ENCODE results near the gene SLC25A38. TPM values are rescaled to one million over a fixed set of nuclear protein-coding genes. Genes with fewer than 3 reads are reported as not detected.

The SLC25A38 gene
- total and polyA plus RNA-seq, 5 donors, result 11.1 to 19.9 (median 13.0) TPM

GRCh38 chr3:39388741-39389248 is 5.6 kb downstream of the SLC25A38 start:
- intact Hi-C loops (cut with DNase I), result no loop called here
- Histone ChIP-seq H3K27ac (ENCODE audit: low read length) (no peak overlapping the region), H3K4me1 (ENCODE audit: control insufficient read depth, insufficient read depth, low read length) (peaks cover 11% of the 10 kb centered on the region), H3K4me3 (ENCODE audit: low read length) (no peak overlapping the region), H3K27me3 (ENCODE audit: control insufficient read depth, insufficient read depth) (no peaks in the 10 kb centered on the region), H3K9me3 (ENCODE audit: control insufficient read depth, low read length) (no peaks in the 10 kb centered on the region)
- ATAC-seq (no peak), DNase-seq (no peak)
- WGBS, result 86% methylated on average over 2 of the region's 2 CpGs

GRCh38 chr3:39390181-39390580 is 7.0 kb downstream of the SLC25A38 start:
- H3K4me3 ChIP-seq (ENCODE audit: low read length), result no peak overlapping the region
- ATAC-seq (no peak), DNase-seq (no peak)
- 74% methylated on average over 4 of the region's 4 CpGs for WGBS
- H3K4me1 ChIP-seq (ENCODE audit: control insufficient read depth, insufficient read depth, low read length), result peaks cover 11% of the 10 kb centered on the region
- H3K27me3 ChIP-seq (ENCODE audit: control insufficient read depth, insufficient read depth), result no peaks in the 10 kb centered on the region
- H3K9me3 ChIP-seq (ENCODE audit: control insufficient read depth, low read length), result no peaks in the 10 kb centered on the region
- intact Hi-C loops (cut with DNase I), result no loop called here
- no peak overlapping the region for H3K27ac ChIP-seq (ENCODE audit: low read length)

- peaks cover 2% of the 10 kb centered on the region for H3K4me1 ChIP-seq (ENCODE audit: control insufficient read depth, insufficient read depth, low read length)
- no peaks in the 10 kb centered on the region for H3K27me3 ChIP-seq (ENCODE audit: control insufficient read depth, insufficient read depth)
- H3K27ac ChIP-seq (ENCODE audit: low read length), result no peak overlapping the region
- no peak overlapping the region for H3K4me3 ChIP-seq (ENCODE audit: low read length)
- 87% methylated on average over 3 of the region's 3 CpGs for WGBS
- DNase-seq (no peak), ATAC-seq (no peak)
- no peaks in the 10 kb centered on the region for H3K9me3 ChIP-seq (ENCODE audit: control insufficient read depth, low read length)
- intact Hi-C loops (cut with DNase I), result no loop called here
Observed at GRCh38 chr3:39396690-39397089, 13.5 kb downstream of the SLC25A38 start.

- WGBS, result 89% methylated on average over 4 of the region's 4 CpGs
- Histone ChIP-seq H3K4me3 (ENCODE audit: low read length) (no peak overlapping the region), H3K27me3 (ENCODE audit: control insufficient read depth, insufficient read depth) (no peaks in the 10 kb centered on the region), H3K27ac (ENCODE audit: low read length) (no peak overlapping the region), H3K4me1 (ENCODE audit: control insufficient read depth, insufficient read depth, low read length) (peaks cover 2% of the 10 kb centered on the region), H3K9me3 (ENCODE audit: control insufficient read depth, low read length) (no peaks in the 10 kb centered on the region)
- DNase-seq, result no peak
- no peak for ATAC-seq
- intact Hi-C loops (cut with DNase I), result no loop called here
Observed at GRCh38 chr3:39398700-39399099, 15.5 kb downstream of the SLC25A38 start.

GRCh38 chr3:39401983-39402382 is 18.8 kb downstream of the SLC25A38 start:
- DNase-seq (no peak), ATAC-seq (no peak)
- no peak overlapping the region for H3K4me3 ChIP-seq (ENCODE audit: low read length)
- WGBS, result 36% methylated on average over 2 of the region's 2 CpGs
- H3K27ac ChIP-seq (ENCODE audit: low read length), result no peak overlapping the region
- intact Hi-C loops (cut with DNase I), result no loop called here
- peaks cover 2% of the 10 kb centered on the region for H3K4me1 ChIP-seq (ENCODE audit: control insufficient read depth, insufficient read depth, low read length)
- no peaks in the 10 kb centered on the region for H3K9me3 ChIP-seq (ENCODE audit: control insufficient read depth, low read length)
- H3K27me3 ChIP-seq (ENCODE audit: control insufficient read depth, insufficient read depth), result no peaks in the 10 kb centered on the region

GRCh38 chr3:39404943-39405686 is 21.9 kb downstream of the SLC25A38 start:
- WGBS, result 78% methylated on average over 15 of the region's 15 CpGs
- Histone ChIP-seq H3K27ac (ENCODE audit: low read length) (no peak overlapping the region), H3K27me3 (ENCODE audit: control insufficient read depth, insufficient read depth) (no peaks in the 10 kb centered on the region), H3K9me3 (ENCODE audit: control insufficient read depth, low read length) (no peaks in the 10 kb centered on the region), H3K4me3 (ENCODE audit: low read length) (no peak overlapping the region), H3K4me1 (ENCODE audit: control insufficient read depth, insufficient read depth, low read length) (peaks cover 3% of the 10 kb centered on the region)
- ATAC-seq (no peak), DNase-seq (peak in 1 of 3 donors; percentile 32)
- intact Hi-C loops (cut with DNase I), result no loop called here

GRCh38 chr3:39405687-39406367 is 22.7 kb downstream of the SLC25A38 start:
- WGBS, result 74% methylated on average over 13 of the region's 13 CpGs
- intact Hi-C loops (cut with DNase I), result no loop called here
- Histone ChIP-seq H3K27ac (ENCODE audit: low read length) (peak overlapping the region; percentile 94), H3K27me3 (ENCODE audit: control insufficient read depth, insufficient read depth) (no peaks in the 10 kb centered on the region), H3K9me3 (ENCODE audit: control insufficient read depth, low read length) (no peaks in the 10 kb centered on the region), H3K4me1 (ENCODE audit: control insufficient read depth, insufficient read depth, low read length) (peaks cover 3% of the 10 kb centered on the region), H3K4me3 (ENCODE audit: low read length) (peak overlapping the region; percentile 62)
- ATAC-seq (no peak), DNase-seq (no peak)

GRCh38 chr3:39406368-39407258 is 23.4 kb downstream of the SLC25A38 start, which contains the start of gene RPSA:
RPSA (plus strand) TSS chr3:39406720; CDS start chr3:39407654, 934 bp downstream.
- intact Hi-C loops (cut with DNase I), result no loop called here
- H3K4me1 ChIP-seq (ENCODE audit: control insufficient read depth, insufficient read depth, low read length), result peaks cover 3% of the 10 kb centered on the region
- H3K4me3 ChIP-seq (ENCODE audit: low read length), result peak within 1 kb of the TSS; percentile 62
- WGBS, result under 1% methylated on average over 63 of the region's 63 CpGs
- H3K27ac ChIP-seq (ENCODE audit: low read length), result peak within 1 kb of the TSS; percentile 94
- peak; percentile 96 to 97 (median 97) for DNase-seq
- H3K9me3 ChIP-seq (ENCODE audit: control insufficient read depth, low read length), result no peaks in the 10 kb centered on the region
- ATAC-seq, result peak; percentile 98 to 99
- no peaks in the 10 kb centered on the region for H3K27me3 ChIP-seq (ENCODE audit: control insufficient read depth, insufficient read depth)

GRCh38 chr3:39407259-39407629 is 24.1 kb downstream of the SLC25A38 start:
- Histone ChIP-seq H3K27ac (ENCODE audit: low read length) (no peak overlapping the region), H3K4me3 (ENCODE audit: low read length) (peak overlapping the region; percentile 62), H3K9me3 (ENCODE audit: control insufficient read depth, low read length) (no peaks in the 10 kb centered on the region), H3K4me1 (ENCODE audit: control insufficient read depth, insufficient read depth, low read length) (peaks cover 3% of the 10 kb centered on the region), H3K27me3 (ENCODE audit: control insufficient read depth, insufficient read depth) (no peaks in the 10 kb centered on the region)
- intact Hi-C loops (cut with DNase I), result no loop called here
- WGBS, result 7% methylated on average over 9 of the region's 9 CpGs
- no peak for ATAC-seq
- DNase-seq, result no peak

GRCh38 chr3:39407773-39408492 is 24.8 kb downstream of the SLC25A38 start:
- peaks cover 3% of the 10 kb centered on the region for H3K4me1 ChIP-seq (ENCODE audit: control insufficient read depth, insufficient read depth, low read length)
- peak overlapping the region; percentile 62 for H3K4me3 ChIP-seq (ENCODE audit: low read length)
- no peak overlapping the region for H3K27ac ChIP-seq (ENCODE audit: low read length)
- H3K9me3 ChIP-seq (ENCODE audit: control insufficient read depth, low read length), result no peaks in the 10 kb centered on the region
- no peak for ATAC-seq
- intact Hi-C loops (cut with DNase I), result no loop called here
- no peaks in the 10 kb centered on the region for H3K27me3 ChIP-seq (ENCODE audit: control insufficient read depth, insufficient read depth)
- WGBS, result 76% methylated on average over 6 of the region's 6 CpGs
- no peak for DNase-seq

All from right cardiac atrium (tissue), 5 donors.